HepG2 (cell line): ENCODE data around the gene CEBPA. TPM values are rescaled to one million over a fixed set of nuclear protein-coding genes. Genes with fewer than 3 reads are reported as not detected.

ENCODE experiments used
- ELF3 ChIP-seq: IDR thresholded peaks from 2 replicates; pipeline ENCODE4 v1.6.1; 2016; ENCODE audit warnings: missing genetic modification reagents, missing compliant biosample characterization
- HIC2 ChIP-seq: sonication (generic); formaldehyde crosslinking; IDR thresholded peaks from 2 replicates; pipeline ENCODE4 v1.9.0; 2022; ENCODE audit warnings: low read depth, missing genetic modification reagents
- HNF1B ChIP-seq: sonication (generic); formaldehyde crosslinking; IDR thresholded peaks from 2 replicates; pipeline ENCODE4 v1.5.1; 2020; ENCODE audit warnings: mild to moderate bottlenecking, moderate library complexity, missing genetic modification reagents
- HOXA5 ChIP-seq: sonication (generic); formaldehyde crosslinking; IDR thresholded peaks from 2 replicates; pipeline ENCODE4 v1.4.0; 2020; ENCODE audit warnings: missing genetic modification reagents
- MIER3 ChIP-seq: IDR thresholded peaks from 2 replicates; pipeline ENCODE4 v1.6.1; 2016; ENCODE audit warnings: missing compliant biosample characterization, borderline replicate concordance
- MLXIP ChIP-seq: sonication (generic); formaldehyde crosslinking; IDR thresholded peaks from 2 replicates; pipeline ENCODE4 v1.9.0; 2021; ENCODE audit warnings: missing genetic modification reagents, borderline replicate concordance
- NPAS2 ChIP-seq: sonication (generic); formaldehyde crosslinking; IDR thresholded peaks from 2 replicates; pipeline ENCODE4 v1.8.0; 2022; ENCODE audit warnings: mild to moderate bottlenecking, missing genetic modification reagents, borderline replicate concordance
- PBX3 ChIP-seq: sonication (generic); formaldehyde crosslinking; IDR thresholded peaks from 2 replicates; pipeline ENCODE4 v1.8.1; 2023; ENCODE audit warnings: missing genetic modification reagents, inconsistent platforms, borderline replicate concordance
- RCOR2 ChIP-seq: IDR thresholded peaks from 2 replicates; pipeline ENCODE4 v1.6.1; 2016; ENCODE audit warnings: missing biosample characterization, missing genetic modification reagents
- SETDB1 ChIP-seq: sonication (generic); formaldehyde crosslinking; IDR thresholded peaks from 2 replicates; pipeline ENCODE4 v1.5.1; 2020; ENCODE audit warnings: missing genetic modification reagents, mild to moderate bottlenecking, borderline replicate concordance
- SOX13 ChIP-seq, 3 experiments: fragments of 450-650 bp in 1 of 3; sonication (generic) in 1 of 3; formaldehyde crosslinking in 1 of 3; IDR thresholded peaks in 2 of 3; conservative IDR thresholded peaks in 1 of 3; 2 replicates each; pipeline versions ENCODE4 v1.5.0 to v1.6.1; 2016 to 2020; ENCODE audit warnings: antibody characterized with exemption in 1 of 3, mild to moderate bottlenecking in 1 of 3, missing compliant biosample characterization in 1 of 3, missing genetic modification reagents in 1 of 3, moderate library complexity in 1 of 3
- THRA ChIP-seq: sonication (generic); formaldehyde crosslinking; IDR thresholded peaks from 2 replicates; pipeline ENCODE4 v1.4.0; 2020; ENCODE audit warnings: missing genetic modification reagents, borderline replicate concordance
- ZBTB7B ChIP-seq: sonication (generic); formaldehyde crosslinking; IDR thresholded peaks from 2 replicates; pipeline ENCODE4 v1.4.0; 2020; ENCODE audit warnings: missing genetic modification reagents
- ZFP90 ChIP-seq: sonication (generic); formaldehyde crosslinking; IDR thresholded peaks from 2 replicates; pipeline ENCODE4 v1.8.0; 2022; ENCODE audit warnings: missing genetic modification reagents, mild to moderate bottlenecking, inconsistent platforms, borderline replicate concordance
- ZNF331 ChIP-seq: sonication (generic); formaldehyde crosslinking; IDR thresholded peaks from 2 replicates; pipeline ENCODE4 v1.4.0; 2020; ENCODE audit warnings: missing genetic modification reagents
- ZNF598 ChIP-seq: sonication (generic); formaldehyde crosslinking; IDR thresholded peaks from 2 replicates; pipeline ENCODE4 v1.5.1; 2020; ENCODE audit warnings: mild to moderate bottlenecking, missing genetic modification reagents, borderline replicate concordance
- ZNF615 ChIP-seq: sonication (generic); formaldehyde crosslinking; IDR thresholded peaks from 2 replicates; pipeline ENCODE4 v1.5.0; 2020; ENCODE audit warnings: mild to moderate bottlenecking, missing genetic modification reagents, borderline replicate concordance
- polyA plus RNA-seq, 8 experiments: library from polyadenylated mRNA; depleted of rRNA in 3 of 8; stranded (reverse) in 7 of 8; unstranded in 1 of 8; fragments of >200 nt; fragmentation: Illumina TruSeq in 4 of 8; extraction: Trizol in 4 of 8; gene quantifications; 2 replicates each; pipeline versions ENCODE4 v1.2.1 to v1.2.3, GENCODE V29; 2011 to 2016; ENCODE audit warnings: low read depth in 4 of 8, missing spikeins in 1 of 8, mixed read lengths in 1 of 8; ENCODE audit not compliant: insufficient read depth in 1 of 8
- total RNA-seq, 5 experiments: library from RNA; depleted of rRNA; stranded (reverse); fragments of >200 nt; fragmentation: Illumina TruSeq; extraction: Trizol; gene quantifications; 2 replicates each; pipeline ENCODE4 v1.2.3, GENCODE V29; 2016; ENCODE audit warnings: low read depth in 1 of 5

CEBPA gene
- total and polyA plus RNA-seq, 2 of the 13 experiments (the other 11 are each of a cell fraction or from before 2014, with no cell fraction given), result 24.8 to 103 TPM

- TF ChIP-seq HIC2 (peak; percentile 83), ZNF598 (CRISPR knock-in tag) (peak; percentile 25; the same call in 1 of the 2 replicates), MIER3 (CRISPR knock-in tag) (peak; percentile 24; the same call in 1 of the 2 replicates), ELF3 (CRISPR knock-in tag) (peak; percentile 48; the same call in 1 of the 2 replicates), NPAS2 (CRISPR knock-in tag) (no peak), ZBTB7B (peak; percentile 95; the same call in 1 of the 2 replicates), MLXIP (CRISPR knock-in tag) (0 out of 2 replicates have a peak, but pooled peaks have one; percentile 47), ZFP90 (CRISPR knock-in tag) (peak; percentile 28; the same call in 1 of the 2 replicates), HNF1B (CRISPR knock-in tag) (peak; percentile 70; the same call in 1 of the 2 replicates), PBX3 (CRISPR knock-in tag) (no peak), THRA (peak; percentile 64; the same call in 1 of the 2 replicates), ZNF615 (CRISPR knock-in tag) (no peak), SETDB1 (CRISPR knock-in tag) (no peak), HOXA5 (CRISPR knock-in tag) (peak; percentile 69), ZNF331 (CRISPR knock-in tag) (peak; percentile 39; the same call in 1 of the 2 replicates), SOX13 (IDR thresholded peaks at IDR 0.05) (no peak), SOX13 (CRISPR knock-in tag; conservative IDR thresholded peaks at IDR 0.05 in 1 of 2, IDR thresholded peaks at IDR 0.05 in 1 of 2) (no peak), RCOR2 (CRISPR knock-in tag) (0 out of 2 replicates have a peak, but pooled peaks have one; percentile 11)
Measured at GRCh38 chr19:33279430-33280350, 22.6 kb downstream of the CEBPA start (continued).
